HG02763 (cell line): ENCODE results near the gene CDK6.

ENCODE experiments used
- ATAC-seq: cut with Tn5 transposase; IDR thresholded peaks from one replicate; pipeline ENCODE4 v1.9.1; 2021; ENCODE audit warnings: mild to moderate bottlenecking, moderate library complexity; ENCODE audit not compliant: unreplicated experiment

CDK6 gene

GRCh38 chr7:92847305-92847704 lies 10.9 kb upstream of the CDK6 start:
- no peak for ATAC-seq

DNA sequence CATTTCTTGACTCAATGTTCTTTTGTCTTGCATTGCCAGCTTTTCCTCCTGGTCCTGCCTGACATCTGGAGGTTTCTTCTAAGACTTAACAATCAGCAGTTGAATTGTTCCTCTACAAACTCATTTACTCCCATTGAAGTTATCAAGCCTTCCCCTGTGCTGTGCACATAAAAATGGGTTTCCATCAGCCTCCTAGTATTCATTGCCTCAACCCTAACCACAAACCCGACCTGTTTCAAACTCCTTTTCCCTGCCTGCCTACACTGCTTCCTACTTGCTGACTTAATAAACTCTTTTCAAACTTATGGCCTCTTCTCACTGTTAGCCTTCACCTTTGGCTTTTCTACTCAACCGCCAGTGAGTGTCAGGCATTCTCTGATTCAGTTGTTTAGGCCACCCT lies 9.4 kb upstream of the CDK6 start:
- ATAC-seq: no peak

DNA sequence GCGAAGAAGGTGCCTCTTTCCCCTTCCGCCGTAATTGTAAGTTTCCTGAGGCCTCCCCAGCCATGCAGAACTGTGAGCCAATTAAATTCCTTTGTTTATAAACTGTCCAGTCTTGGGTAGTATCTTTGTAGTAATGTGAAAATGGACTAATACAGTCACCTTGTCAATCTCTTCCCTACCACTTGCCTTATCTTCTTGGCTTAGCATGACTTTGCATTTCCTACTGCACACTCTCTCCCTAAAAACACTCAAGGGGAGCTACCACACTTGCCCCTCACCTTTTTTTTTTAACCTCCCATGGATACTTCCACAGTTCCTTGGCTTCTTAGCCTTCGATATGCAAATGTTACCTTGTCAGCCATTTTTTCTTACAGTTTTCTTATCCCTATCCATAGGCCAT lies 7.4 kb upstream of the CDK6 start:
- no peak for ATAC-seq

DNA sequence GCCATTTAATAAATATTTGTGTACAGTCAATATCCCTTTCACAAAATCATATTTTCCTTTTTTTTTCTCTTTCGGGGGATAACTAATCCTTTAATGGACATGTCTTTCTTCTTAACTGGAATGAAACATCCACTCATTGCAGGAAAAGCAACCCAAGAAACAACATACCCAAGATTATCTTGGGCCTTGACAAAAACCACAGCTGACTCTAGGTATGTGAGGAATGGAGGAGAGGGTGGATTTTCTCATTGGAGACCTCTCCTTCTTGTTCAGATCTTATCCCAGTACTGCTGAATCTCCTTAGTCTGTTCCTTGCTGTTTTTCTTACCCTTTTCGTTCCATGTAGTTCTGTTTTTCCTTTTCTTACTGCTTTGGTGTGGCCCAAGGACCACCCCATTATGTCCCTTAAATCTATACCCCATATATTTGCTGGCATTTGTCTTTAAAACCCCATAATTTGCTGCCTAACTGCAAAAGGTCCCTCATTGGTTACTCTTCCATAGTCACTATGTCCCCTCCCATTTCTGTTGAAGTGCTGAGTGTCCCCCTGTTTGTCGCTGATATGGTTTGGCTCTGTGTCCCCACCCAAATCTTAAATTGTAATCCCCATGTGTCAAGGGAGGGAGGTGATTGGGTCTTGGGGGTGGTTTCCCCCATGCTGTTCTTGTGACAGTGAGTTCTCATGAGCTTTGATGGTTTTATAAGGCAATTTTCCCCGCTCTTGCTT lies 6.8 kb upstream of the CDK6 start:
- no peak for ATAC-seq

GRCh38 chr7:92841192-92841591 lies 4.8 kb upstream of the CDK6 start:
- ATAC-seq: no peak

- no peak for ATAC-seq
Measured at GRCh38 chr7:92840316-92840715, 3.9 kb upstream of the CDK6 start.

DNA sequence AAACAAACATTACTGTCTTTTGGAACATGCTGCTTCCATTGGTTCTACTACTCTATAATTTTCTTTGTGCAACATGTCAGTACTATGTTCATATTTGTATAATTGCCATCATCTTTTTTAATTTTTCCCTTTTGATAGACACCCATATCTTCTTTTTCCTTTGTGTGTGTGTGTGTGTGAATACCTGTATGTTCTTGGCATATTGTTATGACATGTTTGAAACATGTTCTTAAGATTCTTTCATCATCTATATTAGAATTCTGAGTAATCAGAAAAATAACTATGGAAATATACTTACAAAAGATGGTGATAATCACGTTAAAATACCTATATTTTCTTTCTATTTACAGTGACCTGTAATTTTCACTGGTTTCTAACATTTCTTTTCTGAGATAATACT lies 3.5 kb upstream of the CDK6 start:
- no peak for ATAC-seq

- ATAC-seq: no peak
Measured at GRCh38 chr7:92838934-92839333, 2.6 kb upstream of the CDK6 start.

DNA sequence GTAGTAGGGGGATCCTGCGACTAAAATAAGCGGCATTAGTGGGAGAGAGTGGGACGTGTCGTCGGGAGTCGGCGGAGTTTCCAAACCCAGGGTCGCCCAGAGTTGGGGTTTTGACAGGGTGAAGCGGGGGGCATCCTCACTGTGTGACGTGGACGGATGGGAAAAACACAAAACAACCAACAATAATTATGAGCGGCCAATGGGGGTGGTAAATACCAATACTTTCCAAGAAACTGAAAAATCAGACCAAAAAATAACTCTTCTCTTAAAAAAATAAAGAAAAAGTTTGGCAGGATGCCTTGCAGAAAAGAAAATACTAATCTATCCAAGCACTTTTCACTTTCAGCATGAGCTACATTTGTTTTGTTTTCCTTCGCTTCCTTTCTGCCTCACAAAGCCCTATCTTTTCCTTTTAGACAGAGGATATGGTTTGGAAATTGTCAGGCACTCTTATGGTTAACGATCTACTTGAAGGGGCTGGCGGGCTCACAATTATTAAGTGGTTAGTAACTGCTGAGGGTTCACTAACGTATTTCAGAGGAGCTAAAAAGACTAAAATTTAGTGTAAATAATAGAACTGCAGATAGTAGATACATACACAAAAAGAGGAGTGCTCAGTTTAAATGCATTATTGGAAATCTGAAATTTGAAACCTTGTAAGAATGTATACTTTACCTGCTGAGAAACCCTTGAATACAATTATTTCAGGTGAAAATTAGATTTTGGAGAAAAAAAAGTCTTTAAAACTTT lies 802 bp upstream of the CDK6 start:
- ATAC-seq: no peak

GRCh38 chr7:92835851-92836488 lies 403 bp downstream of the CDK6 start:
- no peak for ATAC-seq

- ATAC-seq: no peak
Measured at GRCh38 chr7:92835261-92835850, 1.0 kb downstream of the CDK6 start.

DNA sequence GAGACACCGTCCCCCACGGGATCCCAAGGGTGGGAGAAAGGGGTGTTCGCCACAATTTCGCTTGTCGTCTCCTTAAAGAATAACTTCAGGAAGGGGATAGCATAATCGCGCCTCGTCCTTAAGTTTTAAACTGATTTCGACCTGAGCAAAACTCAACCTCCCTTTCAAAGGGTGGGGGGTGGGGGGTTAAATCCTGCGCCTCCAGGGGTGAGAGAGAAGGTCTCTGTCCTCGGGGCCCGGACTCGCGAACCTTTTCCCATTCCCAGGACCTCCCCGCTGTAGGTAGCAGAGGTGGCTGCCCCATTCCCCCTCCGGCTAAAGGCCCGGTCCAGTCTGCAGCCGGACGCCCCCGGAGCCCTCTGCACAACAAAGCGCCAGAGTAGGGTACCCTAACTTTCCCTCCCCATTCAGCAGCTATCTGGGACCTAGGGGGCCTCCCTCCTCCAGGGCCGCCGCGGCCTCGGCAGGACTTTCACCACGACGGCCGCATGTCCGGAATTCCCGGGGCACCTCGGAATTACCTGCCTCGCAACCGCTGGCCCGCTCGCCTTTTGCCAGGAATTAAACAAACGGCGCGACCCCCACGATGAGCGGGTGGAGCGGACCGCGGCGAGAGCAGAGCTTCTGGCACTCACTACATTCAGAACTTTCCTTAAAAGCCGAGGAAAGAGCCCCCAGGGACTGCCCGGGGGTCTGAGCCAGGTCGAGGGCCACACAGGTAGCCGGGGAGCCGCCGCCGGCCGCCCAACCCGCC lies 1.7 kb downstream of the CDK6 start:
- ATAC-seq: no peak

- peak; percentile 43 for ATAC-seq
Measured at GRCh38 chr7:92833766-92834506, 2.4 kb downstream of the CDK6 start.

- ATAC-seq: peak; percentile 55
Measured at GRCh38 chr7:92833024-92833765, 3.2 kb downstream of the CDK6 start.

DNA sequence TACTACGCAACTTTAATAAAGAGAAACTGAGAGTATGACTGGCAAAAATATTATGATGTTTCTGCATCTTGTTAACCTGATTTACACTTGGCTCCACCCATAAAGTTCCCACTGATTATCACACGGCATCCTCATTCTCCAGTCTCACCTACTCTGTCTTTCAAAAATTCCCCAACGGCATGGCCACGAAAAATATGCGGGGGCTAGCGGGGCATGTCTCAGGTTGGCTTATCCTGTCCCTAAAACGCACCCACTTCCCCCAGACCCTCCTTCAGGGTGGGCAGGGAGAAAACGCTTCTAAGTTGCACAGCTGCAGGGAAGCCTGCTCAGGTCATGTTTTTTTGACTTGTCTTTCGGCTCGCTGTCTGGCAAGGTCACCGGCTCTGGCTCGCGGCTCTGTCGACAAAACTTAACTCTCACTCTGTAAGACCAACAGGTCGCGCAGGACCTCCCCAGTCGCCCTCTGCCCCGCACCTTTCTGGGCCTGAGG lies 3.8 kb downstream of the CDK6 start:
- no peak for ATAC-seq

GRCh38 chr7:92831716-92832533 lies 4.4 kb downstream of the CDK6 start:
- ATAC-seq: no peak

DNA sequence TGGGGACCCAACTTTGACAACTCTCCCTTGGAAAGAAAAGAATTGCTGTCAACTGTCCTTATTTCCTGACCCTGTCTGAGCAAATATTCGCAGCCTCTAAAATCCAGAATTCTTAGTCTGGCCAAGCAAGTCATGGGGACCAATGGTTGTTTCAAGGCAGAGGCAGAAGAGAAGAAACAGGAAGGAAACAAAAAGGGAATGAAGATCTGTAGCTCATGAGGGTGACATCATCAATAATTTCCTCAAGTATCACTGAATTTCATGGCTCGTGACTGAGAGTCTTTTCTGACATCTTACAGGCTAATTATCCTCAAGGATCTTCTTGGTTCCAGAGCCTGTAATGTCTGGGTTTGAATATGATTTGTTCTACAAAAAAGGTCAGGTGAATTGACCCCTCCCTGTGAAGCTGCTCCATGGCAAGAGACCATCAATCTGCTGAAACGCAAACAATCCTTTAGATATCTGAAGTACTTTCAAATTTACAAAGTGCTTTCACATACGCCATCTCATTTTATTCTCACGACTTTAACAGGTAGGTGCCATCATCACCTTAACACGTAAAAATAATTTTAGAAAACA lies 5.8 kb downstream of the CDK6 start:
- no peak for ATAC-seq

DNA sequence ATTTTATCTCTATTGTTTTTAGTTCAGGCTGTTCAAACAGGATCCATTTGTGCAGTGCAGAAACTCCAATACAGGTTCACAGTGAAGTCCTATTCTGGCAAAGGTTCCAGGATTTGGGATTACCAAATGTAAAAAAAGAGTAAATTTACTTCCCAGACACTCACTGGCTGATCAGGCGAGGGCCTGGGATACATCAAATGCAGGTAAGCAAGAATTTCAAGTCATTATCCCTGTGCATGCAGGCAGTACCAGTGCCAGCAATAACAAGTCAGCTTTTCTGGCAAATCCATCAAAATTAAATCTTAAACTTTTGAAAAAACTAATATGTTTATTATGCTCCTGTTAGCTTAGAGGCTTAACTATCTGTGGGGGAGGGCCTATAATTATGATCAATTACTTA lies 6.3 kb downstream of the CDK6 start:
- no peak for ATAC-seq
